CD4-positive, alpha-beta T cell treated with Interleukin-15 for 4 hours (primary cell): ENCODE measurements around the gene PHKA2.

Source experiments
- DNase-seq: peaks from one replicate; pipeline ENCODE4 v3.0.0-alpha.2; 2020; ENCODE audit warnings: low spot score

Gene PHKA2

DNA sequence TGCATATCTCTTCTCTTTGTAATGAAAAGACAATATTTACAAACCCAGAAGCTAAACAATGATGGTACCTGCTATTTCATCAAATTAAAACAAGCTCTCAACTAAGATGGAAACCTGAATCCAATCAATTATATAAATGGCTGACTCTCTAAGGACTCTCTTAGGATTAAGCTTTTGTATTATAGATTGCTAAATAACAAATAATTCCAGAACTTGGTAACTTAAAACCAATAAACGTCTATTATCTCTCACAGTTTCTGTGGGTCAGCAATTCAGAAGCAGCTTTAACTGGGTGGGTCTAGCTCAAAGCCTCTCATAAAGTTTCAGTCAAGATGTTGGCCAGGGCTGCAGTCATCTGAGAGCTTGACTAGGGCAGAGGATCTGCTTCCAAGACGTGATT is 12.4 kb downstream of the PHKA2 start:
- DNase-seq, result no peak

DNA sequence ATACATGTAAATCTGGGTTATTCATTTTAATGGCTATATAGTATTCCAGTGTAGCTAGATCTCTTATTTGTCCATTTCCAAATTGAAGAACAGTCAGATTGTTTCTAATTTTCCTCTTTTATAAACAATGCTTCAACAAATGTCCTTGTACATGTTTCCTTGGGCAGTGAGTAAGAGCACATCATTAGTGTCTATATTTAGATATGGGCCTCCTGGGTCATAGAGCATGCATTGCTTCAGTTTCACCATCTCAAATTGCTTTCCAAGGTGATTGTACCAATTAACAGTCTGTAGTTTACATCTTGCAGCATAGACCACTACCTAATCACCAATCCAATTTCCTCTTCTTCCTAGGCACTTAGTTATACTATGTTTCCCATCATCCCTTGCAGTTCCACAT is 13.4 kb downstream of the PHKA2 start:
- DNase-seq, result no peak

DNA sequence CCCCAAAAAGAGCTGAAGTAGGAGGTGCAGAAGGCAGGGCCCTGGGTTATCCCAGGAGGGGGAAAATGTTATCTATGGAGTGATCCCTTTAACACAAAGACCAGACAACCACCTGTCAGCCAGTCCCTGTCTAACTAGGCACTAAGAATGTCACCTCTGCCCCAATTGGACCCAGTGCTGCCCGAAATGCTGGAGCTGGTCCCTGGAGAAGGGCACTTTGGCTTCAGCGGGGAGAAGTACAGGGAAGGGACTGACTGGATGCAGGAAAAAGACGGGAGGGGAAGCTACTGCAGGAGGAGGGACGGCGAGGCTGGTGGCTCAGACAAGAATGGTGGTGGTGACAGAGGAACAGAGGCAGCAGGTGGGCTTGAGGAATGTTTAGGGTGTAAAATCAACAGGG is 17.3 kb downstream of the PHKA2 start:
- no peak for DNase-seq

DNA sequence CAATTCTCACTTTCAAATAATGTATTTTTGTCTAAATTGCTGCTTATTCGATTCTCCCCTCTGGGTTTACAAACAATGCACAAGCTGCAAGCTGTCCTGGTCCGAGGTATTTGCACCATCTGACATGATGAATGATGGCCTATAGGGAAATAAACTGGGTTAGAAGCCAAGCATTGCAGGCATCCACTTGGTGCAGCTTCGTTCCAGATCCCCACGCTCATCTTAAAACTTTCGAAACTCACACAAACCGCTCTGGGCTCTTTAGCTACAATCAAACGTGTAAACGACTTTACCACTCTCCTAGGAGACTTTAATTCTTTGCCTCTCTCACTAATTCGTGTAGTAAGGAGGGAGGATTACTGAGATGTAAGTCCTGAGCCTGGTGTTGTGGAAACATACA is 19.0 kb downstream of the PHKA2 start:
- no peak for DNase-seq

DNA sequence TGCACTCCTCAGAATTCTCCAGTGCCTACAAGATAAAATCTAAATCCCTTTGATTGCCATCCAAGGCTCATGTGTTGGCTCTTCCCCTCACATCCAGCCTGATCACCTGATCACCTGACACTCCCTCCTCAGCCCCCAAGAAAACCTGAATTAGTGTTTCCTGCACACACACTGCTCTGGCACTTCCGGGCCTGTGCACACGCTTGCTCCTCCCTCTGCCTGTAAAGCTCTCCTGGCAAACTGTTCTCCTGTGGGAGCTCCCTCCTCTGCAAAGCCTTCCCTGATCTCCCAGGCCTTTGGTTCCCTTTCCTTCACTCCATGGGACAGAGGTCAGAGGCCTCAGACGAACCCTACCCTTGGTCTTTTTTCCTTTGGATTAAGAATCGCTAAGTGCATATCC is 19.9 kb downstream of the PHKA2 start:
- DNase-seq, result no peak

DNA sequence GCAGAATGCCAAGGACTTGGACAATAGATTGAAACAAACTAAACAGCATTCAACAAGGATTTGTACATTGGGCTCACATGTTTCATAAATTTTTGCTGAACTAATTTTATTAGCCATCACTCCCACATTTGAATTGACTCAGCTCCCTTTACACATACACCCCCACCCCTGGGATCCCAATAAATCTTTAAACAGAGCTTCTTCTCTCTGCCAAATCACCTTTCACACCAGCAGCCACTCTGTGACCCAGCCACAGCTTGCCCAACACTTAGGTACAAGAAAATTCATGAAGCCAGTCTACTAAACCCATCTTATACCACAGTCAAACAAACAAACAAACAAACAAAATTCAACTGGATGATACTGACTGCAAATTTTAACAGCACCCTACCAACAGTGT is 21.6 kb downstream of the PHKA2 start:
- no peak for DNase-seq

DNA sequence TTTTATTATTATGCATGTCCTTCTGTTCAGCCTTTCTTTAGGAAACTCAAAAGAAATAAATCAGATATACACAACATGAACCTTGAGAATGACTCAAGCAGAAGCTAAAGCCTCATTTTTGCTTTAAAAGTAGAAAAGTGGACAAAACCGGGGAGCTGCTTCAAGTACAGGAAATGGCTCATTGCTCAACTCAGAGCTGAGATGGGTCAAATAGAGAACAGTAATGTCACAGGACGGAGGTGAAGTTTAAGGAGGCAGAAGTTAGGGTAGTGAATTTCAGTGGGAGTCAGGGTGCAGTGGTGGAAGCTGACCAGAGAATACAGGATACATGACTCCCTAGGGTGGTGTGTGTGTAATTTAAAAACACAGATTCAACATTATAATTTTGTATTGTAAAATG is 22.2 kb downstream of the PHKA2 start:
- DNase-seq, result no peak

DNA sequence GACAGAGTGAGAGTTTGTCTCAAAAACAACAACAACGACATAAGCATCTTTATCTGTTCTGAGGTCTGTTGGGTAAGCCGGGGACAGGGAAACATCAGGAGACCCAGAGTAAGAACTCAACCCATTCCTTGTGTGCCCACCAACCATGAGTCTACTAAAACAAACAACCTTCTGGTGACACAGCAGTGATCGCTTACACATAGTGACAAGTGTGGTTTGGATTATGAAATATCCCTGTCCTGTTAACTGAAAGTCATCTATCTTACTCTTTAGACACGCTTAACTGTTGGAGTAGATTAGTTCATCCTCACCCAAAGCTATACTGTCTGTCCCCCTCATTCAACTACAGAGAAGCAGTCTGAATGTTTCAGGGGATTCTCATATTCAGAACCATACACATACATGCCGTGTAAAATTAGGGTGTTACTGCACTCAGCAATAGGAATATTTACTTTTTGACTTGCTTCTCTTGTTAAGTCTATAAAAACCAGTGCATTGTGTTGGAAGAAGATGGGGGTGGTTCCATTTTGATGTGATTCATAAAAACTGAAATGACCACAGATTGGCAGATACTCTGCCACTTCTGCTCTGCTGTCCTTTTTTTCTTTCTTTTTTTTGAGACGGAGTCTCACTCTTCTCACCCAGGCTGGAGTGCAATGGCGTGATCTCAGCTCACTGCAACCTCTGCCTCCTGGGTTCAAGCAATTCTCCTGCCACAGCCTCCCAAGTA is 27.4 kb downstream of the PHKA2 start:
- DNase-seq, result no peak

DNA sequence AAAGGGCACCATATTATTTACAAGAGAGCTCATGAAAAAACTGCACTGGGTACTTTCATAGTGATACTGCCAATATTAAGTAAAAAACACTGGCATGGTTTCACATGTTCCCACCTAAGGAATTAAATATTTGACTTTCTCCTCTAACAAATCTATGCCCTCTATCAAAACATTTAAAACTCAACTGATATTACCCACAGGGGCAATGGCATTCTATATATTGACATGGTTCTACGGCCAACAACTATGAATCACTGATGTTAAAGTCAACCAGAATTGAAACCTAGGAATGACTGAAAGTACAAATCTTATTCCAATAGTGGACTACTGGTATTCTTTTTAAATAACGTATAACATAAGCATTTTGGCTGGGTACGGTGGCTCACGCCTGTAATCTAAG is 28.2 kb downstream of the PHKA2 start:
- no peak for DNase-seq

DNA sequence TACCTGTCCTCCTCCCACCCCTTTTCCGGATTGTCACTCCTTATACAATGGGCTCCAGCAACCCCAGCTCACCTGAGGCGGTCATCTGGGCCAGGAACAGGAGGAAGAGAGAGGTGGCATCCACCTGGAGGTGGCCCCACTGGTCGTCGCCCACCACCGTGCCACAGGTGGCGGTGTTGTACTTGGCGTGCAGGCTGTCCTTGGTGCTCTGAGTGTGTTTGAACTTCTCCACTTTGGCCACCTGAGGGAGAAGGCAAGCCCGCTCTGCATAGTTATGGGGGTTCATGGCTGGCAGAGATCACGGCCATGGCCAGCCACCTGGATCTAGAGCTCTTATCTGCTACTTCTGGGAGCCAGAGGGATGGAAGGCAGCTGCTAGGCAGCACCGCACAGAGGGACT is 32.9 kb downstream of the PHKA2 start:
- DNase-seq, result no peak

DNA sequence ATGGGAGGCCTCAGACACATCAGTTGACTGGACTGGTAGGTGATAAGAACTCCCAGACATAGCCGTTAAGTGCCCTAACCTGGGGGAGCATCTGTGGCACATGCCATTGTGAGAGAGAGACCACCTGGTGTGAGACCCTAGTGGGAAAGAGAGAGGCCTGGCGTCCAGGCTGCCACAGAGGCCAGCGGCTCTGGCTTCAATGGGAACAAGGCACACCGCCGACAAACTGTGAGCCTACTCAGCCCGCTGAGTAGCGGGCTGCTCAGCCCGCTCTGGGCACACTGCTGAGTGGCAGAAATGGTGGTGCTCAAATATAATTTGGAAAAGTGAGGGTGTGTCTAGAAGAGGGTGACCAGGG is 34.0 kb downstream of the PHKA2 start:
- no peak for DNase-seq

DNA sequence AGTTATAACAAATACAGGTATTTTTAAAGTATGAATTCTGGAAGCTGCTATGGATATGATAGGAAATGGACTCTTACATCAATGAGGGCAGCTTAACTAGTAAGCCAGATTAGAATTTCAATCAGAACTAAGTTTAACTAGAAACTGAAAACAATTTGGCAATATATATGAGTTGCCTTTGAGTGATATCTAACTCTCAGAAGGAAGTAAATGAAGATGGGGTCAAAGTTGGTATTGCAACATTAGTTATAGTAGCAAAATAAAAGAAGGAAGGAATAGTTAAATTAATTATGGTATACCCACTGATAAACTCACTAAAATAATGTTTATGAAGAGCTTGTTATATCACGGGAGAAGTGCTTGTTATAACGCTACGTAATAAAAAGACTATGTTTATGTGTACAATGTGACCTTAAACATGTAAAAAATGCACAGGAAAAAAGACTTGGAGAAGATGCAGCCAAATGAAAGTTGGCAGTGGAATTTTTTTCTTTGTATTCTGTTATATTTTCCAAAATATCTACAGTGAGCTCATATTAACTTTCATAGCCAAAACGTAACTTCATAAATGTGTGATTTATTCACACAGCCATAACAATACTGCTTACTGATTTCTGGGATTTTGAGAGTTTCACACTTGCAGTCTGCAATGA is 34.5 kb downstream of the PHKA2 start:
- DNase-seq, result no peak

DNA sequence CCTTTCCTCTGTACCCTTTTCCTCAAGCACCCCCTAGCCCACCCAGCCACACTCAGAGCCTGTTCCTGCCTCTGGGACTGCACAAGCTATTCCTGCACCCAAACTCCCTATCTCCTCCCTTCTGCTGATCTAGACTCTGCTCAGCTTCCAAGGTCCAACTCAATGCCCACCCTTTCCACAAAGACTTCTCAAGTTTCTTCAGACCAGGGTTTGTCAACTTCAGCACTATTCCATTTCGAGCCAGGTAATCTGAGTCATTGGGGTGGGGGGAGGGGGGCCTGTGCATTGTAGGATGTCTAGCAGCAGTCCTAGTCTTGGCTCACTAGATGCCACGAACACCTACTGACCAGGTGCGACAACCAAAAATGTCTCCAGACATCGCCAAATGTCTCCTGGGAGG is 37.3 kb downstream of the PHKA2 start:
- DNase-seq, result no peak

DNA sequence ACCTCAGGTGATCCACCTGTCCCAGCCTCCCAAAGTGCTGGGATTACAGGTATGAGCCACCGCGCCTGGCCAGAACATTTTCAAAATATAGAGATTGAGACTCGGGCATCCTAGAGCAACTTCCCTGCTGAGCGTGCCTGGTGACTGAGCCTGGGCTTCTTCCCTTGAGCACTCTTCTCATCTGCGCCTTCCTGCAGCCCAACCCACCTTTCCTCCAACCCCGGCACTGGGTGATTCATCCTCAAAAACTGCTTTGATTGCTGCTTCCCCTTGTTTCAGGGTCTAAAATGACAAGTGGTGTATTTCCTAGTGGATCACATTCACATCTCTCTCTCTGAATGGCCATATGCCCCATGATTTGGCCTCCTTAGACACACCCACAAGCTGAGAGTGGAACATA is 37.8 kb downstream of the PHKA2 start:
- DNase-seq, result no peak

DNA sequence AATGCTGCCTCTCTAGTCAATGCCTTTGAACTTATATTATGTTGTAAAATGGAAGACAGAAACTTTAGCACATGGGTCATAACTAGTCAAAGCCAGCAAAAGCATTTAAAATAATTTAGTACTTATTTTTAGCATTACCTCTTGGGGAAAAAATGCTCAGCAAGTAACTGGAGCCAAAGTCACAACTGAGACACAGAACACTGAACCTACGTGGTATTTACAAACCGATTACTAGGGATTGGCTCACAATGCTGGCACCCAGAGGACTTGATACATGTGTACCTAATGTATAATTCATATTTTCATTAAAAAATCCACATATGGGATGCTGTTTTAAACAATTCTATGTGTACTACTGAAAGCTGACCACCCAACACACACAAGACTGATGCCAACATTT is 38.4 kb downstream of the PHKA2 start:
- DNase-seq, result no peak

DNA sequence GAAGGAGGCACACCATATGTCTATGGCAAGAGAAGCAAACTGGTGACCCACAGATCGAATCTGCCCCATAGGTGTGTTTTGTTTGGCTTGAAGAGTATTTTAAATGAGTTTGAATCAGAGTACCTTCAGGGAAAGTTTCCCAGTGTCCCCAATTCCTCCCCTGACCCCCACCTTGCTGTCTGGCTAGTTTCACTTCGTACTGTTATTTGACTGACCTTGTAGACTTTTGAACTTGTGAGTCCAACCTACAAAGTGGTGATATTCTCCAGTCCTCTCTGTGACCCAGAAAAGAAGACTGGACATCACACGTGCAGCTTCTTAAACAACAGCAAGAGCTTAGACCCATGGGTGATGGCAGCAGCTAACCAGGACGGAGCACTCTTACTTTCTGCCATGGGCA is 39.4 kb downstream of the PHKA2 start:
- no peak for DNase-seq

DNA sequence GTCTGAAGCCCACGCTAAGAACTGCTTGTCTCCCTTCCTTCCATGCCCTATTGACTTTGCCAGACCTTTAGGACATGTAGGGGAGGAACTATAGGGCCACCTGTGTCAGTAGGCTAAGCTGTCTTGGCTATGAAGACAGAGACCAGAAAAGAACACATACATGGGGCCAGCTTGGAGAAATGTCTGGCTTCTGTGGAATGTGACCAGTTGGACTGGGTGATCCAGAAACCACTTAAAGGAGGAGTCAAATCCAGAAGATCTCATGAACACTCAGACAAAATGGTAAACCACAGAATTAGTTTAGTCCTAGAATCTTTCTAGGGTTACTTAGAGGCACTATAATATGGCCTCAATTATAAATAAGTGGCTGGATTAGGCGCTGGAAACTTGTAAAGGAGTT is 42.0 kb downstream of the PHKA2 start:
- DNase-seq, result no peak

DNA sequence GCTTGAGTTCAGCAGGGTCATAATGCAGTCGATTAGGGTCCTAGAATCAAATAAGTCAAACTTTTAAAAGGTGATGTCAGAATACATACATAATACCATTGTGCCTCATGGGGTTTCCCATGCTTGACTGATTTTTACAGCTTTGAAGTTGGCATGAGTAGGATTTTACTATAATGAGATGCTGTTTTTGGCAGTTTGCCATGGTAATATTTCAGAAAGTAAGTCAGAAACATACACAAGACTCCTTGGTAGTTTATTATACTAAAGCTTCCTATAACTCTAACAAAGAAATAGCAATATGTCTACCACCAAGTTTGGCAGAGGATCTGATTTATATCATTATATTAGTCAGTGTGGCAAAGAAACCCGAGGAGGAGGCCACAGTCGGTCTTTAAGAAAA is 45.2 kb downstream of the PHKA2 start:
- DNase-seq, result no peak

DNA sequence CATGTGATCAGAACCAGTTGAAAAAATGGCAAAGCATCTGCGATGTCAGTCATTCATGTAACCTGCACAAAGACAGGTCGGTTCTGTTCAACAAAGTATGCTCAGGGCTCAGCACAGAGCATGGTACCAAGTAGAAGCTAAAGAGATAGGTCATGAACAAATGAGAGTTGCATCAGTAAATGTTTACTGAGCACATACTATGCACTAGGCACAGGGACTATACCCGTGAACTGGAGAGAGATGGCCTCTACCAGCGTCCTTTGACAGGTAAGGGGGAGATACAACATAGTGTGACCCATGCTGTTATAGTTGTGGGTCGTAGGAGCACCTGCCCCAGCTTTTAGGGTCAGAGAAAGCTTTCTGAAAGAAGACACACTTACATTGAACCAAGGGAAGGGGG is 46.7 kb downstream of the PHKA2 start:
- DNase-seq, result no peak

DNA sequence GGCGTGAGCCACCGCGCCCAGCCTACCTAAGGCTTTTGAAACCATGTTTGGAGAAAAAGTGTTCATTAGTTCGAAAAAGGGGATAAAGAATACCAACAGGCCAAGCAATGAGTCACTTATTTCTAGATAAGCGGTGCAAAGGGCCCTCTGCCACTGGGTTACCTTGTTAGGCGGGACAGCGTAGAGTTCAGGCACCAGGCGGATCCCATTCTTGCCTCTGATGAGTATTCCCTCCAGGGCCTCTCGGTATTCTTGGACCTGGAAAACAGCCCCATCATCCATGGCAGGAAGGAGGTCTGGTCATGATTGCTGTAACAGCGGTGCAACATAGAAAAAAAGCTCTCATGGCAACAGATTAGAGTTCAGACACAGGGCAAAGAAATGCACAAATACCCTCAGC is 48.0 kb downstream of the PHKA2 start:
- no peak for DNase-seq

DNA sequence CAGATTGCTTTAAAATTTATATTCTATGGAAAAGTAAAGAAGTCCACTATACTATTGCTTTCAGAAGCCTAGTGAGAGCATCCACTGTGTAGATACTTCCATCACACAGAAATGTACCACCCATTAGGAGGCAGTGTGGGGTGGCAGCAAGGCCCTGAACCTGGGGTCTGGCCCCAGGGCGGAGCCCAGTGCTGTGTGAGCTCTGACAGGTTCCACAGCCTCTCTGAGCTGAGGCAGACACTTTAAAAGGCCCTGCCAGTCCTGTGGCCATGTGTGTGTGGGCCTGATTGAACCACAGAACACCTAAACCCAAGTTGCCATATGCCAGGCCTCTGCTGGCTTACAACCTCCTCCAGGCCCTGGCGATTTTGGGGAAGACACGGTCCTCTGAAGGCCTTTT is 49.2 kb downstream of the PHKA2 start:
- DNase-seq, result no peak

DNA sequence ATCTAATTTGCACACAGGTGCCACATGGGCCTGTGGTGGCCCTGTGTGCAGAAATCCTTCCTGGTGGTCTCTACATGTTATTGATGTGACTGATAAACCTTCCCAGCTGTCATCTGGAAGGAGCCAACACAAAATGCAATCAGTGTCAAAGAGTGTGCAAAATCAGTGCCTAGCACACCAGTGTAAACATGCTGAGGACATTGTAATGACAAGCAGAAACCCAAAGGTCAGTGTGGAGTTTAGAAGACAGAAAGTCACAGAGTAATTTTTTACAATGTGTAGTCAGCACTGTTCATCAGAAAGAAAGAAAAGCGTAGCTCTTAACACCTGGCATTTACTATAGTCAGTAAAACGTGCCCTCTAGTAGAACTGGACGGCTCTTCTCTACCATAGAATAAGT is 50.3 kb downstream of the PHKA2 start:
- DNase-seq, result no peak

DNA sequence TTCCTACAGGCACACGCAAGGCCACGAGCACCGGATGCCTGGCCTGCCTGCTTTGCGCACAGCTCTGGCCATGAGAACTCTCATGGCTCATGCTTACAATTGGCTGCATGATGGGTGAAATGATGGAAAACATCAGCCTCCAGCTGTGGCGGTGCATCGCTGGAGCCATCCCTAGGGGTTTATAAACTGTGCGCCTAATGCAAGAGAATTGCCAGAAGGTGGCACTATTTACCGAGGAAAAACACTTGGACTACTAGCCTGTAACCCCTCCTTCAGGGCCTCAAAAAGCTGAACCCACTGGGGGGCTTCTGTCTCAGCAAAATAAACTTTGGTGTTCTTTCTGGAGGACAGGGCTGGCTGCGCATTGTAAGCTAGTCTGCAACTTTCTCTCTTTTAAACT is 51.9 kb downstream of the PHKA2 start:
- peak; percentile 0 for DNase-seq

DNA sequence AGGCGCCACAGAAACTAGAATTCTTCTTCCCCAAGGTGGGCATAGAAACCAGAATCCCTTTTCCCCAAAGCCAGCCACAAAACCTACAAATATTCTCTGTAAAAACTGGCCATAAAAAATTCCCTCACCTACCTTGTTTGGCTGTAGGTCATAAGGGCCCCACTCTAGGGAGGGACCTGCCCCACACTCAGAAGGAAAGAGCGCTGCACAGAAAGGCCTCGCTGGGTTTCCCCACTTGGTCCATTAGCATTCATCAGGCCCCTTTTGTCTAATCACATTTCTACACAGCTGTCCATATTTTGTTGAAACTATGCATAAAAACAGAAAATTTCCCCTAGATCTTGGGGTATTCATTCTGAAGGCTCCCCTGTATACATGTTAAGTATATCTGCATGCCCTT is 54.1 kb downstream of the PHKA2 start:
- no peak for DNase-seq
